Measurements from ENCODE around the gene ELMO1.

DNA sequence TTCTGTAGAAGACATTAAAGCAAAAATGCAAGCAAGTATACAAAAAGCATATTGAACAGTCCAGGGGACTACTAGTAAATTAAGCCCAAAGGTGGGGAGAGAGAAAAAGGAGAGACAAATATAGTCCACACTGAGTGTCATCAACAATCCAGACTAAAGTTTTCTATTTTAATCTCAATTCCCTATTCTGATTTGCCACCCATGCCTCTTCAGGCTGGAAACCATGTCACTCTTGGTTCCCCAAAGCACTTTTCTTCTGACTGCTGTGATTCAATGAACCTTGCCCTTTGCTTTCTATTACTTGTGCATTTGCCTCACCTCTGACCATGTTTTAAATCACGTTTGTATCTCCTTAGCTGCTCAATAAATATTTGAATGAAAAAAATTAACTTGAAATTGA, 629.0 kb downstream of the ELMO1 start:
- no peak for TF ChIP-seq CTCF (IDR thresholded peaks at IDR 0.05)
- no peak for TF ChIP-seq POLR2AphosphoS5 (IDR thresholded peaks at IDR 0.05)
